Endothelial cell of umbilical vein (primary cell): ENCODE measurements around the gene TAS2R41.

Experiments used
- EZH2 ChIP-seq: IDR thresholded peaks from 2 replicates; pipeline ENCODE4 v1.6.1; 2012; ENCODE audit warnings: borderline replicate concordance, low read depth, mild to moderate bottlenecking, moderate library complexity, low read length, inconsistent platforms; ENCODE audit not compliant: severe bottlenecking
- POLR2A ChIP-seq: IDR thresholded peaks from 2 replicates; pipeline ENCODE4 v1.6.1; 2012; ENCODE audit warnings: low read depth, mild to moderate bottlenecking, control low read depth, low read length
- TF ChIP-seq, protein P1 (sequence below): IDR thresholded peaks from 2 replicates; pipeline ENCODE4 v1.6.1; 2011; ENCODE audit not compliant: insufficient read depth, insufficient read length

DNA sequence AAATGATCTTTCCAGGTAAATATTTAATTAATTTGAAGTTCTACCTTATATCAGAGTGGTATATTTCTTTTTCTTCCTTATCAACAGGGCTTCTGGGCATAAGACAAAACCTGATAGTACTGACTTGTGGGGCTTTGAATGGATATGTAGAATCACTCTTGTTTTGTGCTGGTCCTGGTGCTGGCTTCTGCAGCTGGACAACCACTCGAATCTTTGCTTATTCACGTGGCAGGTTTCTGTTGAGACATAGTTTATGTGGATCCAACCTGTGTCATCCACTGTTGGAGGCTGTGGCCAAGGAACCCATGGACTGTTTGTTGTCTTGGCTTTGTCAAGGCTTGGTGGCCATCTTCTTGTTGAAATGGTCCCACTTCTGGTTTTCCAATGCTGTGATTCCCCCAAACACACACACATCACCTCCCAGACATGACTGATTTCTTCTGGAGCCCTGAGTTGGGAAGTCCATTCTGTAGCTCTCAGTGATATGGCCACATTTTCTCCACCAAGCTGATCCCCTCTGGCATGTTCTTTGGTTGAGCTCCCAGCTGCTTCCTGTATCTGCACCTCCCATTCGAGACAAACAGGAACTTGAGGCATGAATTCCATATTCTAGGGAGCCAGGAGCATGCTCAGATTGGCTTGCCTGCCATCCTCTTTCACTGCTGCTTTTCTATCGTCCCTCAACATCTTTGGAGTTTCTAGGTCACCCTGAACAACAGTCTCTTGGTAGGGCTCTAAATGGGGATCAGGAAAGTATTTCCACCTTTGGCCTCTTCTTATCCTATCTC lies 19.5 kb downstream of the TAS2R41 start:
- no peak for TF ChIP-seq POLR2A
- TF ChIP-seq EZH2 = no peak
- TF ChIP-seq, protein P1, sequence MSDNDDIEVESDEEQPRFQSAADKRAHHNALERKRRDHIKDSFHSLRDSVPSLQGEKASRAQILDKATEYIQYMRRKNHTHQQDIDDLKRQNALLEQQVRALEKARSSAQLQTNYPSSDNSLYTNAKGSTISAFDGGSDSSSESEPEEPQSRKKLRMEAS = no peak
